ENCODE results near the gene TAF7L. TPM values are rescaled to one million over a fixed set of nuclear protein-coding genes. Genes with fewer than 3 reads are reported as not detected.

The TAF7L gene
- 0.31 TPM for total RNA-seq

GRCh38 chrX:101290957-101291603 is at the start of gene TAF7L:
TAF7L (minus strand) TSS chrX:101291334; CDS start chrX:101287543, 3,791 bp downstream.

GRCh38 chrX:101219116-101219863 is 71.8 kb downstream of the TAF7L start, which contains the start of gene DRP2:
DRP2 (plus strand) TSS chrX:101219786; CDS start chrX:101231648, 11,862 bp downstream.

Small RNAs within 50 kb of the gene (small RNA-seq; reads per million reads assigned to genes)
- gene RNU6-934P (ENCODE audit: low replicate concordance), result not detected

Other genes with a start within 250 kb of the TAF7L start
- 9.7 TPM for gene TRMT2B, start 239.2 kb downstream of the TAF7L start, total RNA-seq
- 67.3 TPM for gene TMEM35A, start 212.5 kb downstream of the TAF7L start, total RNA-seq
- gene CENPI, start 193.1 kb downstream of the TAF7L start, total RNA-seq, result 13.5 TPM
- gene DRP2, start 71.5 kb downstream of the TAF7L start, total RNA-seq, result 8.5 TPM
- gene TIMM8A, start 57.4 kb upstream of the TAF7L start, total RNA-seq, result 5.9 TPM
- gene BTK, start 94.9 kb upstream of the TAF7L start, total RNA-seq, result 0.94 TPM
- 244 TPM for gene RPL36A, start 99.7 kb upstream of the TAF7L start, total RNA-seq
- 24.4 TPM for gene GLA, start 116.6 kb upstream of the TAF7L start, total RNA-seq
- gene HNRNPH2, start 116.9 kb upstream of the TAF7L start, total RNA-seq, result 68.2 TPM
- gene ARMCX4, start 194.1 kb upstream of the TAF7L start, total RNA-seq, result 32.9 TPM